NCI-H526 treated with DMSO at 0.1 percent for 48 hours (cell line): ENCODE data around the gene PATL1.
"Not testable (repeated sequence)": the region's sequence is repeated elsewhere in the genome, so short reads cannot be mapped to it uniquely, and the experiment has no call there.

Experiments used
- DNase-seq: peaks from one replicate; lab custom pipeline; 2025; lab: John Stamatoyannopoulos, UW

PATL1 gene

GRCh38 chr11:59668950-59669610 lies at the start of gene PATL1:
PATL1 (minus strand) TSS chr11:59669037; CDS start chr11:59668895, 142 bp downstream.
- DNase-seq: peak; percentile 98

- no peak for DNase-seq
Observed at GRCh38 chr11:59716051-59716450, 47.2 kb upstream of the PATL1 start.

- DNase-seq: no peak
Observed at GRCh38 chr11:59713745-59714144, 44.9 kb upstream of the PATL1 start, which contains the start of gene OR10V1. OR10V1 (minus strand) TSS chr11:59713845; CDS start chr11:59713845, 0 bp downstream.

GRCh38 chr11:59710136-59710847 lies 41.5 kb upstream of the PATL1 start:
- DNase-seq: no peak

- no peak for DNase-seq
Observed at GRCh38 chr11:59708537-59708936, 39.7 kb upstream of the PATL1 start.

- no peak for DNase-seq
Observed at GRCh38 chr11:59707371-59707770, 38.5 kb upstream of the PATL1 start.

- DNase-seq: no peak
Observed at GRCh38 chr11:59706518-59707285, 37.9 kb upstream of the PATL1 start.

- DNase-seq: no peak
Observed at GRCh38 chr11:59705294-59705693, 36.5 kb upstream of the PATL1 start.

GRCh38 chr11:59703515-59703914 lies 34.7 kb upstream of the PATL1 start:
- not testable (repeated sequence) for DNase-seq

- not testable (repeated sequence) for DNase-seq
Observed at GRCh38 chr11:59700157-59700556, 31.3 kb upstream of the PATL1 start.

GRCh38 chr11:59698506-59698905 lies 29.7 kb upstream of the PATL1 start:
- DNase-seq: no peak

- DNase-seq: no peak
Observed at GRCh38 chr11:59692915-59693314, 24.1 kb upstream of the PATL1 start.

- no peak for DNase-seq
Observed at GRCh38 chr11:59691156-59691555, 22.3 kb upstream of the PATL1 start.

- DNase-seq: no peak
Observed at GRCh38 chr11:59689015-59689414, 20.2 kb upstream of the PATL1 start.

- not testable (repeated sequence) for DNase-seq
Observed at GRCh38 chr11:59681260-59681725, 12.5 kb upstream of the PATL1 start.

- DNase-seq: peak; percentile 52
Observed at GRCh38 chr11:59680287-59681154, 11.7 kb upstream of the PATL1 start.

GRCh38 chr11:59679347-59679746 lies 10.5 kb upstream of the PATL1 start:
- DNase-seq: no peak

- no peak for DNase-seq
Observed at GRCh38 chr11:59678813-59679165, 10.0 kb upstream of the PATL1 start.

GRCh38 chr11:59678118-59678812 lies 9.4 kb upstream of the PATL1 start:
- no peak for DNase-seq

GRCh38 chr11:59676205-59676604 lies 7.4 kb upstream of the PATL1 start:
- DNase-seq: no peak

GRCh38 chr11:59674291-59674690 lies 5.5 kb upstream of the PATL1 start:
- DNase-seq: no peak
